Naive thymus-derived CD8-positive, alpha-beta T cell (primary cell): ENCODE results near the gene PPP3CA. TPM values are rescaled to one million over a fixed set of nuclear protein-coding genes. Genes with fewer than 3 reads are reported as not detected.

Experiments used
- ATAC-seq, 2 donors: fragments of 150-1000 bp; cut with Tn5 transposase in 1 of 2; sonication (Bioruptor Pico), chemical (Tn5 transposase) in 1 of 2; 1 replicate in 1 of 2; 2 replicates in 1 of 2; pipeline ENCODE4 v1.10.0; 2021; ENCODE audit warnings: mild to moderate bottlenecking in 2 of 2, moderate library complexity in 2 of 2
- POLR2A ChIA-PET: fragments of 350-600 bp; sonication (Branson Sonifier 250); formaldehyde crosslinking; loops from one replicate; lab custom pipeline; 2021; ENCODE audit warnings: antibody characterized with exemption; lab: Charles Lee
- DNase-seq, 10 donors: peaks; one replicate each; pipeline versions ENCODE4 v3.0.0 to v3.0.0-alpha.2; 2020 to 2022
- H3K27ac Mint-ChIP-seq, 10 donors: one replicate each; pipeline ENCODE4 v1.8.0; 2020 to 2022; ENCODE audit warnings: mild to moderate bottlenecking in 10 of 10, mixed read lengths in 10 of 10, moderate library complexity in 4 of 10, inconsistent platforms in 1 of 10
- H3K27me3 Mint-ChIP-seq, 5 donors: one replicate each; pipeline ENCODE4 v1.8.0; 2021 to 2022; ENCODE audit warnings: mixed read lengths in 5 of 5
- H3K36me3 Mint-ChIP-seq, 3 donors: one replicate each; pipeline ENCODE4 v1.8.0; 2020 to 2022; ENCODE audit warnings: mixed read lengths in 3 of 3, mild to moderate bottlenecking in 2 of 3, inconsistent platforms in 1 of 3
- H3K4me1 Mint-ChIP-seq, 4 donors: one replicate each; pipeline ENCODE4 v1.8.0; 2021 to 2022; ENCODE audit warnings: mixed read lengths in 4 of 4
- H3K4me3 Mint-ChIP-seq, 10 donors: one replicate each; pipeline ENCODE4 v1.8.0; 2020 to 2022; ENCODE audit warnings: mild to moderate bottlenecking in 10 of 10, mixed read lengths in 10 of 10, moderate library complexity in 6 of 10, inconsistent platforms in 1 of 10
- H3K9me3 Mint-ChIP-seq, 9 donors: one replicate each; pipeline ENCODE4 v1.8.0; 2020 to 2022; ENCODE audit warnings: mixed read lengths in 9 of 9, mild to moderate bottlenecking in 3 of 9, inconsistent platforms in 1 of 9, moderate library complexity in 1 of 9
- polyA plus RNA-seq, 3 donors: library from polyadenylated mRNA; unstranded; fragments of 300-500 nt; fragmentation: Illumina TruSeq; gene quantifications; one replicate each; pipeline ENCODE4 v1.2.3, GENCODE V29; 2021
- total RNA-seq, 8 experiments: library from RNA in 2 of 8; stranded (reverse) in 2 of 8; gene quantifications; one replicate each; pipeline ENCODE4 v1.2.3 and lab custom pipeline; 2021 to 2026

Gene PPP3CA
- total and polyA plus RNA-seq, 5 experiments from 2014 or later: 2.8 to 23.7 (median 7.4) TPM

DNA sequence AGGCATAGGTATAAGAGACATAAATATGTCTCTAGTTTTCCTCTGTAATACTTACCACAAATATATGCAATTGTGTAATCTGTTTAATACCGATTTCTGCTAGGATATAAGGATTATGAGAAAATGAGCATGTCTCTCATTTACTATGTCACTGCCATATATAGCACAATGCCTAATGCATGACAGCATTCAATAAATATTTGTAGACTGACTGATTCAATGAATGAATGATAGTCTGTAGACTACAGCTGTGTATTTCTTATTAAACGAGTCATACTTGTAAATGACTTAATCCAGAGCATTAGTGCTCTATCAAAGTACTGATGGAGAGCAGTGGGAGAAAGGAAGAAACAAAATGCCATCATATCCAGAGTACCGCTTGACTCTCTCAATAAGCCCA lies 175.6 kb downstream of the PPP3CA start:
- POLR2A ChIA-PET: no interaction called here
- Mint-ChIP-seq H3K27me3 (no peaks in the 10 kb centered on the region), H3K27ac (no peak overlapping the region), H3K9me3 (no peaks in the 10 kb centered on the region), H3K4me3 (no peak overlapping the region), H3K4me1 (peaks cover 0 to 16% (median 3%) of the 10 kb centered on the region in 4 donors), H3K36me3 (no peaks in the 10 kb centered on the region)
- DNase-seq (no peak), ATAC-seq (no peak)

DNA sequence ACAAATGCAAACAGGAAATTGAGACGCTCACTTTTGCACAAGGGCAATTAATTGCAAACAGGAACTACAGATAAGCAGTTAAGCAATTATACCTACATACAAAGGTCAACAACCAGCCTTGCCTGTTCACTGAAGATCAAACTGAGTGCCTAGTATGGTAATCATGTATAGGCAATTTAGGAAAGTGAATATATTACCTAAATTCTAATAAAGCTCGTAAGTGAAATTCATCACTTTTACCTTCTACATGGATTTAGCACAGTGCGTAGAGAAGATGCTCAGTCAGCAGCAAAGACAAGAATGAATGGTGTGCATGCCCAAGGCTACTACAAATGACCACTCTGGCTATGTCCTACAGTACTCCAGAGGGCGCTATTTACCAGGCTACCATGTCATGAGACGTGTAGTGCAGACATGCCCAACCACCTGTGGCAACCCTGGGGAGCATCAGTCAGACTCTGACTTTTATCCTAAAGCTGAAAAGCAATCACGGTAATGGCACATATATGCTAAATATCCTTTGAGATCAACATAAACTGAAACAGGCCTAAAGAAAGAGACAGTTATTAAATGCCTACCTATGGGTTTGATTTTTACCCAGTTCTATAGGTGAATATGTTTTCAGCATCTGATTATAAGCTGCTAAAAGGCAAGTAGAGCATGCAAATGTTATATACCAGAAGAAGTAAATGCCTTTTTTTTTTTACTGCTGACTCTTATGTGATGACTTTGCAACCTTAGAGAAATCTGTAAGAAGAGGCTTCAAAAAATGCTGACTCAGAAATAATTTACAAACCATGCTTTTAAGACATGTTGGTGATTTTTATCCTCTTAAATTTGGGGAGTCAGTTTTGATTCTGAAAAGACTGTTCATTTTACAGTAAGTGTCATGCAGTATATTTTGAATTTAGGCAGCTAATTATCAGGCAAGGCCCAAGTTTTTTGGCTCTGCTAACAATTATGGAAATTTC lies 178.0 kb downstream of the PPP3CA start:
- H3K27me3 Mint-ChIP-seq: no peaks in the 10 kb centered on the region
- H3K36me3 Mint-ChIP-seq: peaks cover 0 to 5% (median 0%) of the 10 kb centered on the region in 3 donors
- no peaks in the 10 kb centered on the region for H3K9me3 Mint-ChIP-seq
- DNase-seq (peak; percentile 10 to 80 (median 55)), ATAC-seq (peak; percentile 87 to 89)
- H3K4me3 Mint-ChIP-seq: no peak overlapping the region
- POLR2A ChIA-PET: interaction anchor here (0.6 kb wide), 1 partner anchor 234 kb away, joined by 4 read pairs; no protein-coding TSS in a partner anchor
- H3K4me1 Mint-ChIP-seq: peaks cover 0 to 12% (median under 1%) of the 10 kb centered on the region in 4 donors
- H3K27ac Mint-ChIP-seq: no peak overlapping the region

DNA sequence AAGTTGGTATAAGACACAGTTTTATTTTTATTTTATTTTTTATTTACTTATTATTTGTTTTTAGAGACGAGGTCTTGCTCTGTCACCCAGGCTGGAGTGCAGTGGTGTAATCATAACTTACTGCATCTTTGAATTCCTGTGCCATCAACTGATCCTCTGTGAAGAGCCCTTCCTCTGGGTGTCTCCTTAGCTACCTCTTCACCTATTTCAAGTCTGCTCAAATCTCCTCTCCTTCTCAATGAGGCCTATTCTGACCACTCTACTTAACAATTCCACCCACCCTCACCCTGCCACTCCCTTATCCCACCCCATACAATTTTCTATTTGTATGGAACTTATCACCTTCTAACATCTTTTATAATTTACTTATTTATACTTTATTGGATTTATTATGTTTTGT lies 183.4 kb downstream of the PPP3CA start:
- peaks cover 0 to 5% (median 0%) of the 10 kb centered on the region in 3 donors for H3K36me3 Mint-ChIP-seq
- H3K9me3 Mint-ChIP-seq: no peaks in the 10 kb centered on the region
- no peak overlapping the region for H3K27ac Mint-ChIP-seq
- H3K27me3 Mint-ChIP-seq: no peaks in the 10 kb centered on the region
- no peak for ATAC-seq
- no peak overlapping the region for H3K4me3 Mint-ChIP-seq
- POLR2A ChIA-PET: no interaction called here
- no peak for DNase-seq
- H3K4me1 Mint-ChIP-seq: peaks cover 0 to 16% (median 4%) of the 10 kb centered on the region in 4 donors

DNA sequence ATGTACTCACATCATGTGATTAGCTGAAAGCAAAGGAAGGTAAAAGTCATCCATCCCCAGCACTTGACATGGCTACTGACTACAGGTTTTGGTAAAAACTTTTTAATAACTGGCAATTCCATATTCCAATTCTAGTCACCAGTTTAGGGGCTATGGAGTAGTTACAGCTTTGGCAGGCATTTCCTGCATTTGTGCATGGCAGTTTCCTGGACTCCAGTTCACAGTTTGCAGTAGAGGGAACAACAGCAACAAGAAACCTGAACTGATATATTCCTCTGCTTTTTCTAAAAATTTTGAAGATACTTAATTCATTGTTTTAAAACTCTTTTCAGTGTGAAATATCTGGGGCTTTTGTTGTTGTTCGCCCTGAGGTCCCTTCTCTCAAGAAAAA lies 184.3 kb downstream of the PPP3CA start:
- Mint-ChIP-seq H3K36me3 (peaks cover 0 to 7% (median 0%) of the 10 kb centered on the region in 3 donors), H3K4me3 (no peak overlapping the region), H3K27ac (no peak overlapping the region), H3K9me3 (no peaks in the 10 kb centered on the region), H3K27me3 (no peaks in the 10 kb centered on the region), H3K4me1 (peaks cover 2 to 16% (median 4%) of the 10 kb centered on the region in 4 donors)
- no peak for DNase-seq
- POLR2A ChIA-PET: no interaction called here
- no peak for ATAC-seq

DNA sequence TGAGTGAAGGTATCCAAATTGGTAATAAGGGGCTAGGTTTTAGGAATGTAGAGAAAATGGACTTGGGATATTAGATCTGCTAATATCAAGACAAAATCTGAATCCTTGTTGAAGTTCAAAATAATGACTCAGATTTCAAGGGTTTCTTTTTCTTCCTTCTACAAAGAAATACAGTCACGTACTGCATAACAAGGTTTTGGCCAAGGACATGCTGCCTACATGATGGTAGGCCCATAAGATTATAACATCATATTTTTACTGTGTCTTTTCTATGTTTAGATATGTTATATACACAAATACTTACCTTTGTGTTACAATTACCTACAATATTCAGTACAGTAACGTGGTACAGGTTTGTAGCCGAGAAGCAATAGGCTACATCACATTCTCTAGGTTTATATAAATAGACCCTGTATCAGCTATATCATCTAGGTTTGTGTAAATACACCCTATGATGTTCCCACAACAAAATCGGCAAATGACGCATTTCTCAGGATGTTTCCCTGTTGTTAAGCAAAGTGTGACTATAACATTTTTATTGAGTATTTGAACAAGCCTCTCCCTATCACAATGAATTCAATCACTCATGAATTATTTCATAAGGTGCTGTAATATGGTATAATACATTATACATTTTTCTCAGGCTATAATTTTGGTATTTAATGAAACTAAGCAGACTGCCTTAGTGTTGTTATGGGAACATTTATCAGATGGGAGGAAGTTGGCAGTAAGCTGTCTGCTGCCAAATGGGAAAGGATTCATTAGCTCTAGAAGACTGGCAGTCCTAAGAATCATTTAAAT lies 186.3 kb downstream of the PPP3CA start:
- no peak overlapping the region for H3K4me3 Mint-ChIP-seq
- H3K27me3 Mint-ChIP-seq: no peaks in the 10 kb centered on the region
- POLR2A ChIA-PET: no interaction called here
- H3K36me3 Mint-ChIP-seq: peaks cover 0 to 6% (median 6%) of the 10 kb centered on the region in 3 donors
- DNase-seq (no peak), ATAC-seq (no peak)
- no peak overlapping the region for H3K27ac Mint-ChIP-seq
- H3K4me1 Mint-ChIP-seq: peaks cover 7 to 27% (median 11%) of the 10 kb centered on the region in 4 donors
- no peaks in the 10 kb centered on the region for H3K9me3 Mint-ChIP-seq

DNA sequence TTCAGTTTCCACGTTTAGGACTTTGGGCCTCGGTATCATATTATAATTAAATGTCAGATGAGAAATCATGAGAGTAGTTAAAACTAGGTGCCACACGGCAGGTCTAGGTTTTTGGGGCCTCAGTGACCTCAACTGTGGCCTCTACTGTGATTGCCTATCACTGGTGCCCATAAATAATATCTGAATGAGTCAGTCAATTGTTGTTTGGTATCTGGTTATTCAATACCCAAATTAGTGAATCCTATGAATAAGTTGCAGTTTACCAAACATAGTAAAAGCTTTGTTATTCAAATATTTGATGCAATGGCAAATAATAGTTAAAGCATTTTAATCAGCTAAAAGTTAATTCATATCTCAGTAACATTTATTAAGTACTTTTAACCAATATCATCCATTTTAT lies 188.8 kb downstream of the PPP3CA start:
- POLR2A ChIA-PET: no interaction called here
- H3K27ac Mint-ChIP-seq: peak overlapping the region in 1 of 10 donors; percentile 52
- peaks cover 8 to 42% (median 23%) of the 10 kb centered on the region in 4 donors for H3K4me1 Mint-ChIP-seq
- ATAC-seq (no peak), DNase-seq (no peak)
- peaks cover 0 to 6% (median 4%) of the 10 kb centered on the region in 3 donors for H3K36me3 Mint-ChIP-seq
- no peaks in the 10 kb centered on the region for H3K9me3 Mint-ChIP-seq
- H3K4me3 Mint-ChIP-seq: no peak overlapping the region
- H3K27me3 Mint-ChIP-seq: no peaks in the 10 kb centered on the region

DNA sequence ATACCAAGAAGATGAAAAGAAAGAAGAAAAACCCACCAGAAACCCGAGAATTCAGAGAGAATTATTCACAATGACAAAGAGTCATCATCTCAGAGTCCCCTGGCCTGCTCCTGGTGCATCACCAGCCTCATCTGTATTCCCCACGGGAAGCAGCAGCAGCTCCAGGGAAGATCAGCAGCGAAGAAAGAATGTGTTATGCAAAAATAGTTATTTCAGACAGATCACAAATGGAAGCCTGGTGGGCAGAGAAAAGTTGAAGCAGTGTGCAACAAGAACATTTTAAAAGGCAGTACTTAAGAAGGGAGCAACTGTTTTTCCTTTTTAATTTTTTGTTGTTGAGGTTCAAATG lies 189.2 kb downstream of the PPP3CA start:
- Mint-ChIP-seq H3K27ac (peak overlapping the region in 1 of 10 donors; percentile 14), H3K9me3 (no peaks in the 10 kb centered on the region), H3K36me3 (peaks cover 0 to 6% (median 4%) of the 10 kb centered on the region in 3 donors), H3K4me1 (peaks cover 8 to 42% (median 24%) of the 10 kb centered on the region in 4 donors), H3K27me3 (no peaks in the 10 kb centered on the region), H3K4me3 (no peak overlapping the region)
- DNase-seq: no peak
- ATAC-seq: no peak
- POLR2A ChIA-PET: no interaction called here

DNA sequence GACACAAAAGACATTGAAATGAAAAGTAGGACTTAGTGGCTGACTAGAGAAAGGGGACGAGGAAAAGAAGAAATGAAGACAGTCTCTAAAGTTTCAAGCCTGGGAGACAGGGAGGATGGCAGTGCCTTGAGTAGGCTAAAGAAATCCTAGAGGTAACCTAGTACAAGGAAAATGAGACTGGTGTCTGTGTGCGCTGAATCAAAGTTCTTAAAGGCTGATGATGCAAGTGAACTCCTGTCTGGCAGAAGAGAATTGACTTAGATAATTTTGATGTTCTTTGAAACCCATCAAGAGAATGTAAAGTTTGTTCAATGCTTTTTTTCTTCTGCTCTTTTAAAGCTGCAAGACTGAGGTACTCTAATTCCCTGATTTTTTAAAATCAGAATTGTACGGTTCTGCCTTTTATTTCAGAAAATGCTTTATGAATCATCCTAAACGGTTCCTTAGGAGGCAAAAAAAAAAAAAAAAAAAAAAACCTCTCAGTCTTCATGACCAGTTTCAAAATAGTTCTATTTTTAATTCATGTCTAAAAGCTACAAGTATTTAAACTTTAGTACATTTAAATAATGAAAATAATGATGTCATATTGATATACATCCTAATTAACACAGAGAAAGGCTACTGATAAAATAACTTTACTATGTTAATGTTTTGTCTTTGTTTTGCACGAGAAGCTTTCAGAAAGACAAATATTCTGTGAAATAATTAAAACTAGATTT lies 189.8 kb downstream of the PPP3CA start:
- no peak for DNase-seq
- POLR2A ChIA-PET: no interaction called here
- no peak overlapping the region for H3K4me3 Mint-ChIP-seq
- H3K4me1 Mint-ChIP-seq: peaks cover 10 to 42% (median 24%) of the 10 kb centered on the region in 4 donors
- no peak for ATAC-seq
- peaks cover 0 to 6% (median 4%) of the 10 kb centered on the region in 3 donors for H3K36me3 Mint-ChIP-seq
- H3K27me3 Mint-ChIP-seq: no peaks in the 10 kb centered on the region
- peak overlapping the region in 1 of 10 donors; percentile 14 for H3K27ac Mint-ChIP-seq
- H3K9me3 Mint-ChIP-seq: no peaks in the 10 kb centered on the region

DNA sequence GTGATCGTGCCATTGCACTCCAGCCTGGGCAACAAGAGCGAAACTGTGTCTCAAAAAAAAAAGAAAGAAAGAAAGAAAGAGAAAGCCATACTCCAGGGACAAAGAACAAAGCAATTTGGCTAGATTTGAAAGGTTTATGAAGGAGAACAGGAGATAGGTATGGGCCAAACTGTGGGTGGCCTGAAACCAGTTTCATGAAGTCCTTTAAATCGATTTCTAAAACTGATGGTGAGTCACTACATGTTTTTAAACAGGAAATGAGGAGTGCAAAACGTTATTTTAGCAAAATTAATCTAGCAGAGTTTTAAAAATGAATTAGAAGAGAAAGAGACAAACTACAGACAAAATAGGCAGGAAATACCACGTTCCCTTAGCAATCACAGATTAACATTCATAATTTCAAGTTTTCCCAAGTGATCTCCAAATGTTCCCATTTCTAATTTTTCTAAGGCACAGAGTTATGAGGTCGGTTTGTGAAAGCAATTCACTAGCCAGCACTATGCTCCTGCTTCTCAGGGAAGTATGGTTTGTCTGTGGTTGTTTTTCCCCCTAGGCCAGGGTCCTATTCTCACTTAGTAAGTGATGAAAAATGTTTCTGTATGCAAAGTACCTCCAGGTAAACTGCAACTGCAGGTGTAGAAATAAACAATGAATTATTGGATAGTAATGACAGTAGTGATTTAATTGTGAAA lies 190.6 kb downstream of the PPP3CA start:
- peaks cover 10 to 41% (median 24%) of the 10 kb centered on the region in 4 donors for H3K4me1 Mint-ChIP-seq
- H3K27me3 Mint-ChIP-seq: no peaks in the 10 kb centered on the region
- H3K9me3 Mint-ChIP-seq: no peaks in the 10 kb centered on the region
- POLR2A ChIA-PET: no interaction called here
- peak overlapping the region in 1 of 10 donors; percentile 15 for H3K27ac Mint-ChIP-seq
- peaks cover 0 to 6% (median 4%) of the 10 kb centered on the region in 3 donors for H3K36me3 Mint-ChIP-seq
- no peak overlapping the region for H3K4me3 Mint-ChIP-seq
- ATAC-seq: no peak
- DNase-seq: no peak

DNA sequence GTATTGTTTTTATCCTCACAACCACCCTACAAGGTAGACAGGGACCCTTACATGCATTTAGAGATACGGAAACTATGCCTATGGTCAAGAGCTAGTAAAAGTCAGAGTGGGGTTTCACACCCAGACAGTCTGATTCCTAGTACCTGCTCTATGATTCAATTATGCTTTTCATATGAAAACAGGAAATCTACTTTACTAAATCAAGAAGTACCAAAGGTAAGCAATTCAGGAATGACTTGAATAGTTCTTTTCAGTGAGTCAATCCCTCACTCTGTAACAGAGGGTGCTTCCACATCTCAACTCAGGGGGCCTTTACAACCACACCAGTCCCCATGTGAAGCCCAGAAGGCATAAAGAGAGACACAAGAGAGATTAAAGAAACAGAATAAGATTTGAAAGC lies 191.4 kb downstream of the PPP3CA start:
- peaks cover 0 to 6% (median 4%) of the 10 kb centered on the region in 3 donors for H3K36me3 Mint-ChIP-seq
- no peaks in the 10 kb centered on the region for H3K9me3 Mint-ChIP-seq
- ATAC-seq (no peak), DNase-seq (no peak)
- peak overlapping the region in 3 of 10 donors; percentile 15 to 60 (median 42) for H3K27ac Mint-ChIP-seq
- H3K4me1 Mint-ChIP-seq: peaks cover 10 to 41% (median 21%) of the 10 kb centered on the region in 4 donors
- H3K4me3 Mint-ChIP-seq: no peak overlapping the region
- no peaks in the 10 kb centered on the region for H3K27me3 Mint-ChIP-seq
- POLR2A ChIA-PET: no interaction called here

DNA sequence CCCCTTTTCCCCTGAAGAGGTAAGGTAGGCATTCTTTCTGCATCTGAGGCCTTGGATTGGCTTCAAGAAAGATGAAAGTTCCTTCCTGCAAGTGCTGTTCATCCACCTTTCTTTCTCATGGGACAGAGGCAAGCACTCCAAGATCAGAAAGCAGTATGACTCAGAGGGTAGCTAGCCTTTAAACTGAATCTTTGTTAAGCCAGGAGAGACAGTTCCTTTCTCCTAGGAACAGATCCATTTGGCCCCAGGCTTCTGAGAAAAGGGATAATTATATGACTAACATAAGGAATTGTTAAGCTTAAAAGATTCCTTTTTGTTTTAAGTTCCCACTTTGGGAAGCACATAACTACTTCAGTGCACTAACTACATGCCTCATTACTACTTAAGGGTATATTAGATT lies 192.0 kb downstream of the PPP3CA start:
- DNase-seq: no peak
- peaks cover 10 to 44% (median 21%) of the 10 kb centered on the region in 4 donors for H3K4me1 Mint-ChIP-seq
- no peaks in the 10 kb centered on the region for H3K9me3 Mint-ChIP-seq
- H3K27ac Mint-ChIP-seq: no peak overlapping the region
- ATAC-seq: no peak
- H3K4me3 Mint-ChIP-seq: no peak overlapping the region
- H3K27me3 Mint-ChIP-seq: no peaks in the 10 kb centered on the region
- H3K36me3 Mint-ChIP-seq: peaks cover 0 to 6% (median 4%) of the 10 kb centered on the region in 3 donors
- POLR2A ChIA-PET: no interaction called here

DNA sequence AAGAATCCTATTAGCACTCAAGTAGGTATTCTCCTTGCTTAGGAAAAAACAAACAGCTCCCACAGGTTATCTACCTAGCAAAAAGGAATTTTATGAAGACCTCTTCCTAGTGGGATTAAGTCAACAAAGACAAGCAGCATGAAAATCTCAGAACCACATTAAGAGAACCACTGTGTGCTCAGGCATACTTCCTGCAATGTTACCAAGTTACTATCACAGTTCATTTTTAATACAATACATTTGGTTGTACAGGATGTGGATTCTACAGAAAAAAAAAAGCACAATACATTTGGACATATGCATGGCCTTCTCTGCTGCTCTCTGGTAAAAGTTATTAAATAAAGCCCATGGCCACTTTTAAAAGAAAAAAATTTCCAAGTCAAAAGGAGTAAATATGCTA lies 193.7 kb downstream of the PPP3CA start:
- no peaks in the 10 kb centered on the region for H3K27me3 Mint-ChIP-seq
- POLR2A ChIA-PET: no interaction called here
- H3K9me3 Mint-ChIP-seq: no peaks in the 10 kb centered on the region
- H3K4me3 Mint-ChIP-seq: no peak overlapping the region
- H3K36me3 Mint-ChIP-seq: peaks cover 0 to 6% (median 4%) of the 10 kb centered on the region in 3 donors
- ATAC-seq: no peak
- no peak for DNase-seq
- no peak overlapping the region for H3K27ac Mint-ChIP-seq
- peaks cover 10 to 50% (median 21%) of the 10 kb centered on the region in 4 donors for H3K4me1 Mint-ChIP-seq
